Measurements from ENCODE around the gene HEATR9. TPM values are rescaled to one million over a fixed set of nuclear protein-coding genes. Genes with fewer than 3 reads are reported as not detected.

Gene HEATR9
- total RNA-seq, 1 experiment from 2014 or later = not detected

DNA sequence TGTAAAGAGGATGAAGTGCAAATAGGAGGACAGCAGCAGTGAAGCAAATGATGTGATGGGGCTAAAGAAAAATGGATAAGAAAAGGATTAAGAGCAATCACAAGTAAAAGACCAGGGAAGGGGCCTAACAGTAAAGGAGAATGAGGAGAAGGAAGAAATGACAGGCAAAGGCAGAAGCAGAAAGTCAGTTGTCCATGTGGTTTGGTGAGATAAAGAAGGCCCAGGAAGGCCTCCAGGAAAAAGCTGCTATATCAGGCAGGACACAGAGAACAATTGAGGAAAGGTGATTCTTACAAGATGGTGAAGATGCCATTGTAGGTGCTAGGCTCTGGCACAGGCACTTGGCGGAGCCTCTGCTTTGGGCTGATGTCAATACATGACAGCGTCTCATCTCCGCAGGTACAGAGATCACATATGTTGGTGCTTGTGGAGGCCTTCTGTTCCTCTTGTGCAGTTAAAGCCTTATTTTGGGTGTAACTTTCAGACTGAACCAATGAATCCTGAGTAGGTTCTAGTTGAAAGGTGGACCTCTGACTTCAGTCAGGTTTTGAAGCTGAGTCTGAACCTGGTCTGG, 43.7 kb upstream of the HEATR9 start:
- Mint-ChIP-seq H3K9me3 (peaks cover 80% of the 10 kb centered on the region), H3K4me3 (no peak overlapping the region), H3K27me3 (ENCODE audit: low read depth) (peaks cover 24% of the 10 kb centered on the region), H3K4me1 (no peaks in the 10 kb centered on the region), H3K36me3 (peaks cover 14% of the 10 kb centered on the region), H3K27ac (no peak overlapping the region)
- CTCF ChIA-PET = no interaction called here
- POLR2A ChIA-PET = no interaction called here
- ATAC-seq (no peak), DNase-seq (ENCODE audit: low spot score) (no peak)
- TF ChIP-seq ZNF121 (CRISPR knock-in tag; IDR thresholded peaks at IDR 0.05) = no peak
- TF ChIP-seq, protein P1, sequence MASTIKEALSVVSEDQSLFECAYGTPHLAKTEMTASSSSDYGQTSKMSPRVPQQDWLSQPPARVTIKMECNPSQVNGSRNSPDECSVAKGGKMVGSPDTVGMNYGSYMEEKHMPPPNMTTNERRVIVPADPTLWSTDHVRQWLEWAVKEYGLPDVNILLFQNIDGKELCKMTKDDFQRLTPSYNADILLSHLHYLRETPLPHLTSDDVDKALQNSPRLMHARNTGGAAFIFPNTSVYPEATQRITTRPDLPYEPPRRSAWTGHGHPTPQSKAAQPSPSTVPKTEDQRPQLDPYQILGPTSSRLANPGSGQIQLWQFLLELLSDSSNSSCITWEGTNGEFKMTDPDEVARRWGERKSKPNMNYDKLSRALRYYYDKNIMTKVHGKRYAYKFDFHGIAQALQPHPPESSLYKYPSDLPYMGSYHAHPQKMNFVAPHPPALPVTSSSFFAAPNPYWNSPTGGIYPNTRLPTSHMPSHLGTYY (CRISPR knock-in tag; IDR thresholded peaks at IDR 0.05) = no peak

DNA sequence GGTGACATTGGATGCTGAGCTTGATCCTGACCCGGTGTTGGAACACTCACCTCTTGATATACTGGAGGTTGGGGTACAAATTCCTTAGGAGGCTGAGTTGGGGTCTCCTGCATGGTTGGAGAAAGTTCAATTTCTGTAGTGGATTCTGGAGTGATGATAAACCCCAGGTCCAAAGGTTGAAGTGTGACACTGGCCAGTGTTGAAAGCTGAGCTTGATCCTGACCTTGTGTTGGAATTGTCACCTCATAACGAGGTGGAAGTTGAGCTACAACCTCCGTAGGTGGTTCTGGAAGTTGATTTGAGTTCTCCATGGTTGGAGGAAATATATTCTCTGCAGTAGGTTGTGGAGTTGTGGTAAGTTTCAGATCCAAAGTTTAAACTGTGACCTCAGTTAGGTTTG, 40.7 kb upstream of the HEATR9 start:
- CTCF ChIA-PET = interaction anchor here (0.6 kb wide), 1 partner anchor 38 kb away, joined by 7 read pairs; no protein-coding TSS in a partner anchor
- ATAC-seq (no peak), DNase-seq (ENCODE audit: low spot score) (no peak)
- POLR2A ChIA-PET = no interaction called here
- H3K27ac Mint-ChIP-seq = no peak overlapping the region
- H3K9me3 Mint-ChIP-seq = peaks cover 69% of the 10 kb centered on the region
- no peaks in the 10 kb centered on the region for H3K4me1 Mint-ChIP-seq
- no peak overlapping the region for H3K4me3 Mint-ChIP-seq
- H3K36me3 Mint-ChIP-seq = no peaks in the 10 kb centered on the region
- H3K27me3 Mint-ChIP-seq (ENCODE audit: low read depth) = peaks cover 20% of the 10 kb centered on the region
- TF ChIP-seq NFYB (CRISPR knock-in tag; conservative IDR thresholded peaks at IDR 0.05; ENCODE audit: low read depth) (no peak), IRF2 (CRISPR knock-in tag; IDR thresholded peaks at IDR 0.05; ENCODE audit: borderline replicate concordance, low read depth) (no peak), CBFB (CRISPR knock-in tag; IDR thresholded peaks at IDR 0.05; ENCODE audit: low read depth) (no peak), ZNF423 (CRISPR knock-in tag; IDR thresholded peaks at IDR 0.05) (no peak), NR1H2 (CRISPR knock-in tag; IDR thresholded peaks at IDR 0.05) (no peak), NFATC4 (CRISPR knock-in tag; IDR thresholded peaks at IDR 0.05) (no peak), FOXP1 (CRISPR knock-in tag; IDR thresholded peaks at IDR 0.05; ENCODE audit: borderline replicate concordance) (no peak), ZNF263 (CRISPR knock-in tag; IDR thresholded peaks at IDR 0.05; ENCODE audit: low read depth) (no peak), TCF7 (CRISPR knock-in tag; IDR thresholded peaks at IDR 0.05; ENCODE audit: low read depth) (no peak), EMX1 (CRISPR knock-in tag; IDR thresholded peaks at IDR 0.05) (no peak)
- TF ChIP-seq, protein P2, sequence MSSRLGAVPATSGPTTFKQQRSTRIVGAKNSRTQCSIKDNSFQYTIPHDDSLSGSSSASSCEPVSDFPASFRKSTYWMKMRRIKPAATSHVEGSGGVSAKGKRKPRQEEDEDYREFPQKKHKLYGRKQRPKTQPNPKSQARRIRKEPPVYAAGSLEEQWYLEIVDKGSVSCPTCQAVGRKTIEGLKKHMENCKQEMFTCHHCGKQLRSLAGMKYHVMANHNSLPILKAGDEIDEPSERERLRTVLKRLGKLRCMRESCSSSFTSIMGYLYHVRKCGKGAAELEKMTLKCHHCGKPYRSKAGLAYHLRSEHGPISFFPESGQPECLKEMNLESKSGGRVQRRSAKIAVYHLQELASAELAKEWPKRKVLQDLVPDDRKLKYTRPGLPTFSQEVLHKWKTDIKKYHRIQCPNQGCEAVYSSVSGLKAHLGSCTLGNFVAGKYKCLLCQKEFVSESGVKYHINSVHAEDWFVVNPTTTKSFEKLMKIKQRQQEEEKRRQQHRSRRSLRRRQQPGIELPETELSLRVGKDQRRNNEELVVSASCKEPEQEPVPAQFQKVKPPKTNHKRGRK (CRISPR knock-in tag; IDR thresholded peaks at IDR 0.05; ENCODE audit: borderline replicate concordance) = no peak
- TF ChIP-seq, protein P3, sequence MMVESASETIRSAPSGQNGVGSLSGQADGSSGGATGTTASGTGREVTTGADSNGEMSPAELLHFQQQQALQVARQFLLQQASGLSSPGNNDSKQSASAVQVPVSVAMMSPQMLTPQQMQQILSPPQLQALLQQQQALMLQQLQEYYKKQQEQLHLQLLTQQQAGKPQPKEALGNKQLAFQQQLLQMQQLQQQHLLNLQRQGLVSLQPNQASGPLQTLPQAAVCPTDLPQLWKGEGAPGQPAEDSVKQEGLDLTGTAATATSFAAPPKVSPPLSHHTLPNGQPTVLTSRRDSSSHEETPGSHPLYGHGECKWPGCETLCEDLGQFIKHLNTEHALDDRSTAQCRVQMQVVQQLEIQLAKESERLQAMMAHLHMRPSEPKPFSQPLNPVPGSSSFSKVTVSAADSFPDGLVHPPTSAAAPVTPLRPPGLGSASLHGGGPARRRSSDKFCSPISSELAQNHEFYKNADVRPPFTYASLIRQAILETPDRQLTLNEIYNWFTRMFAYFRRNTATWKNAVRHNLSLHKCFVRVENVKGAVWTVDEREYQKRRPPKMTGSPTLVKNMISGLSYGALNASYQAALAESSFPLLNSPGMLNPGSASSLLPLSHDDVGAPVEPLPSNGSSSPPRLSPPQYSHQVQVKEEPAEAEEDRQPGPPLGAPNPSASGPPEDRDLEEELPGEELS (CRISPR knock-in tag; IDR thresholded peaks at IDR 0.05) = no peak
- TF ChIP-seq, protein P4, sequence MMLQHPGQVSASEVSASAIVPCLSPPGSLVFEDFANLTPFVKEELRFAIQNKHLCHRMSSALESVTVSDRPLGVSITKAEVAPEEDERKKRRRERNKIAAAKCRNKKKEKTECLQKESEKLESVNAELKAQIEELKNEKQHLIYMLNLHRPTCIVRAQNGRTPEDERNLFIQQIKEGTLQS (CRISPR knock-in tag; conservative IDR thresholded peaks at IDR 0.05) = no peak
- TF ChIP-seq, protein P5, sequence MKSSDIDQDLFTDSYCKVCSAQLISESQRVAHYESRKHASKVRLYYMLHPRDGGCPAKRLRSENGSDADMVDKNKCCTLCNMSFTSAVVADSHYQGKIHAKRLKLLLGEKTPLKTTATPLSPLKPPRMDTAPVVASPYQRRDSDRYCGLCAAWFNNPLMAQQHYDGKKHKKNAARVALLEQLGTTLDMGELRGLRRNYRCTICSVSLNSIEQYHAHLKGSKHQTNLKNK (CRISPR knock-in tag; IDR thresholded peaks at IDR 0.05) = no peak
- TF ChIP-seq, protein P6, sequence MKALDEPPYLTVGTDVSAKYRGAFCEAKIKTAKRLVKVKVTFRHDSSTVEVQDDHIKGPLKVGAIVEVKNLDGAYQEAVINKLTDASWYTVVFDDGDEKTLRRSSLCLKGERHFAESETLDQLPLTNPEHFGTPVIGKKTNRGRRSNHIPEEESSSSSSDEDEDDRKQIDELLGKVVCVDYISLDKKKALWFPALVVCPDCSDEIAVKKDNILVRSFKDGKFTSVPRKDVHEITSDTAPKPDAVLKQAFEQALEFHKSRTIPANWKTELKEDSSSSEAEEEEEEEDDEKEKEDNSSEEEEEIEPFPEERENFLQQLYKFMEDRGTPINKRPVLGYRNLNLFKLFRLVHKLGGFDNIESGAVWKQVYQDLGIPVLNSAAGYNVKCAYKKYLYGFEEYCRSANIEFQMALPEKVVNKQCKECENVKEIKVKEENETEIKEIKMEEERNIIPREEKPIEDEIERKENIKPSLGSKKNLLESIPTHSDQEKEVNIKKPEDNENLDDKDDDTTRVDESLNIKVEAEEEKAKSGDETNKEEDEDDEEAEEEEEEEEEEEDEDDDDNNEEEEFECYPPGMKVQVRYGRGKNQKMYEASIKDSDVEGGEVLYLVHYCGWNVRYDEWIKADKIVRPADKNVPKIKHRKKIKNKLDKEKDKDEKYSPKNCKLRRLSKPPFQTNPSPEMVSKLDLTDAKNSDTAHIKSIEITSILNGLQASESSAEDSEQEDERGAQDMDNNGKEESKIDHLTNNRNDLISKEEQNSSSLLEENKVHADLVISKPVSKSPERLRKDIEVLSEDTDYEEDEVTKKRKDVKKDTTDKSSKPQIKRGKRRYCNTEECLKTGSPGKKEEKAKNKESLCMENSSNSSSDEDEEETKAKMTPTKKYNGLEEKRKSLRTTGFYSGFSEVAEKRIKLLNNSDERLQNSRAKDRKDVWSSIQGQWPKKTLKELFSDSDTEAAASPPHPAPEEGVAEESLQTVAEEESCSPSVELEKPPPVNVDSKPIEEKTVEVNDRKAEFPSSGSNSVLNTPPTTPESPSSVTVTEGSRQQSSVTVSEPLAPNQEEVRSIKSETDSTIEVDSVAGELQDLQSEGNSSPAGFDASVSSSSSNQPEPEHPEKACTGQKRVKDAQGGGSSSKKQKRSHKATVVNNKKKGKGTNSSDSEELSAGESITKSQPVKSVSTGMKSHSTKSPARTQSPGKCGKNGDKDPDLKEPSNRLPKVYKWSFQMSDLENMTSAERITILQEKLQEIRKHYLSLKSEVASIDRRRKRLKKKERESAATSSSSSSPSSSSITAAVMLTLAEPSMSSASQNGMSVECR (CRISPR knock-in tag; IDR thresholded peaks at IDR 0.05; ENCODE audit: borderline replicate concordance) = no peak
- TF ChIP-seq, protein P7, sequence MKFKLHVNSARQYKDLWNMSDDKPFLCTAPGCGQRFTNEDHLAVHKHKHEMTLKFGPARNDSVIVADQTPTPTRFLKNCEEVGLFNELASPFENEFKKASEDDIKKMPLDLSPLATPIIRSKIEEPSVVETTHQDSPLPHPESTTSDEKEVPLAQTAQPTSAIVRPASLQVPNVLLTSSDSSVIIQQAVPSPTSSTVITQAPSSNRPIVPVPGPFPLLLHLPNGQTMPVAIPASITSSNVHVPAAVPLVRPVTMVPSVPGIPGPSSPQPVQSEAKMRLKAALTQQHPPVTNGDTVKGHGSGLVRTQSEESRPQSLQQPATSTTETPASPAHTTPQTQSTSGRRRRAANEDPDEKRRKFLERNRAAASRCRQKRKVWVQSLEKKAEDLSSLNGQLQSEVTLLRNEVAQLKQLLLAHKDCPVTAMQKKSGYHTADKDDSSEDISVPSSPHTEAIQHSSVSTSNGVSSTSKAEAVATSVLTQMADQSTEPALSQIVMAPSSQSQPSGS (CRISPR knock-in tag; IDR thresholded peaks at IDR 0.05; ENCODE audit: borderline replicate concordance, low read depth) = no peak
- TF ChIP-seq, protein P8, sequence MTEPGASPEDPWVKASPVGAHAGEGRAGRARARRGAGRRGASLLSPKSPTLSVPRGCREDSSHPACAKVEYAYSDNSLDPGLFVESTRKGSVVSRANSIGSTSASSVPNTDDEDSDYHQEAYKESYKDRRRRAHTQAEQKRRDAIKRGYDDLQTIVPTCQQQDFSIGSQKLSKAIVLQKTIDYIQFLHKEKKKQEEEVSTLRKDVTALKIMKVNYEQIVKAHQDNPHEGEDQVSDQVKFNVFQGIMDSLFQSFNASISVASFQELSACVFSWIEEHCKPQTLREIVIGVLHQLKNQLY (CRISPR knock-in tag; IDR thresholded peaks at IDR 0.05) = no peak
- TF ChIP-seq, protein P9, sequence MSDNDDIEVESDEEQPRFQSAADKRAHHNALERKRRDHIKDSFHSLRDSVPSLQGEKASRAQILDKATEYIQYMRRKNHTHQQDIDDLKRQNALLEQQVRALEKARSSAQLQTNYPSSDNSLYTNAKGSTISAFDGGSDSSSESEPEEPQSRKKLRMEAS (CRISPR knock-in tag; IDR thresholded peaks at IDR 0.05) = no peak

Measured in WTC11 (cell line).